GM19438 (cell line): ENCODE results near the gene SOX18.
"Not testable (repeated sequence)": the region's sequence is repeated elsewhere in the genome, so short reads cannot be mapped to it uniquely, and the experiment has no call there.

Experiments
- ATAC-seq: cut with Tn5 transposase; IDR thresholded peaks from one replicate; pipeline ENCODE4 v1.9.1; 2021; ENCODE audit warnings: low read depth; ENCODE audit not compliant: unreplicated experiment

Gene SOX18

DNA sequence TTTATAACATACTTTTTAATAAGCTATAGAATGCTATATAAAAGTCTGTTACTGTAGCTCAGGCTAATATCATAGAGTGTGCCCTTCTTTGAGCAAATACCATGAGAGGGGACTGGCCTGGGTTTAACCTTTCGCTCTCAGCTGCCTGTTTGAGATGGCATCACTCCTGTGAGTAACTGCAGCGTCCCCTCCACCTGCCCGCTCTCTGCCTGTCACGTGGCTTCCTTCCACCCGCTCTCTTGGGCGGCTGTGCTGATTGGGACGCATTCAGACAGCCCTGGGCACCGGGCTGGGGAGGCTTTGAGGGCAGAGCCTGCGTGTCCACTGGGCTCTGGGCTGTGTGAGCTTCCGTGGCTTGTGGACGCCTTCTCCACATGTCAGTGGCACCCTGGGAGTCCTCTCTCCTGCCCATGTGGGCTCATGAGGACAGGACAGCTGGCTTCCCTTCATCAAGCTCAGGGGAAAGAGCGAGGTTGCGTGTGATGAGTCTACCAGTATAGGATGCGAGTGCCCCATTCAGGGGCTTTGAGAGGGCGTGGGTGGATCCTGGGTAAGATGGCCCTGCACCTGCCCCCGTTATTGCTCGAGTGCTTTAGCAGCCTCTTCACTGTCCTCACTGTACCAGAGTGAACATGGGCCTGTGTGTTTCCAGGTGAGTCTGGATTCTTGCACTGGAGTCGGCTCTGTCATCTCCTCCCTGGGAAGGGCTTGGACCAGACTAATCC is 24.2 kb downstream of the SOX18 start:
- ATAC-seq: no peak

DNA sequence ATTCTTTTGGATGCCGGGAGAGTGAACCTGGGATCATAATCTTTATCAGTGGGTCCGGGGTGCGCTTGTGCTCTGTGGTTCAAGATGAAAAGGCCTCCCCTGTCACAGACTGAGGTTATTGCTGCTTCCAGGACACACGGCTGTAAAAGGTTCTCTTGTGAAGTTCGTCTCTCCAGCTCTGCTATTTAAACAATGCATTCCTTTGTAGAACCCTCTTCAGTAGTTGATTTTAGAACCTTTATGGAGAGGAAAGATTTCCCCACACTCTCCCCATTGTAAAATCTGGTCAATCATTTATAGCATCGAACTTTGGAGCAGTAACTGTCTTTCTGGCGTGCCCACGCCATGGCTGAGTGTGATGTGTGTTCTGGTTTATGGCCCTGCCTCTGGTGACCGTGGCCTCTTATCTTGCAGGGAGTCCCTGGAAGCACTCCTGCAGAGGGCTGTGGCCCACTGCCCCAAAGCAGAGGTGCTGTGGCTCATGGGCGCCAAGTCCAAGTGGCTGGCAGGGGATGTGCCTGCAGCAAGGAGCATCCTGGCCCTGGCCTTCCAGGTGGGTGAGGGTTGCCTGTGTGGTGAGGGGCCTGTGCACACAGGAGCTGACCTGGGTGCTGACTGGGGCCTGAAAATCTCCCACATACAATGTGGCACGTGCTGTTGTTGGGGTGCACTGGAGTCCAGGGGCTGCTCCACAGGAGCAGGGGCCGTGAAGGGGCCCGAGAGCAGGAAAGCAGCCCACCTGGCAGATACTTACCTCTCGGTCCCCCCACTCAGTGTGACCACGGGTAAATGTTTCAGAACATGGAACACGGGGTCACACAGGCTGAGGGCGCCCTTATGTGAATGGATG is 25.1 kb downstream of the SOX18 start:
- ATAC-seq: no peak

DNA sequence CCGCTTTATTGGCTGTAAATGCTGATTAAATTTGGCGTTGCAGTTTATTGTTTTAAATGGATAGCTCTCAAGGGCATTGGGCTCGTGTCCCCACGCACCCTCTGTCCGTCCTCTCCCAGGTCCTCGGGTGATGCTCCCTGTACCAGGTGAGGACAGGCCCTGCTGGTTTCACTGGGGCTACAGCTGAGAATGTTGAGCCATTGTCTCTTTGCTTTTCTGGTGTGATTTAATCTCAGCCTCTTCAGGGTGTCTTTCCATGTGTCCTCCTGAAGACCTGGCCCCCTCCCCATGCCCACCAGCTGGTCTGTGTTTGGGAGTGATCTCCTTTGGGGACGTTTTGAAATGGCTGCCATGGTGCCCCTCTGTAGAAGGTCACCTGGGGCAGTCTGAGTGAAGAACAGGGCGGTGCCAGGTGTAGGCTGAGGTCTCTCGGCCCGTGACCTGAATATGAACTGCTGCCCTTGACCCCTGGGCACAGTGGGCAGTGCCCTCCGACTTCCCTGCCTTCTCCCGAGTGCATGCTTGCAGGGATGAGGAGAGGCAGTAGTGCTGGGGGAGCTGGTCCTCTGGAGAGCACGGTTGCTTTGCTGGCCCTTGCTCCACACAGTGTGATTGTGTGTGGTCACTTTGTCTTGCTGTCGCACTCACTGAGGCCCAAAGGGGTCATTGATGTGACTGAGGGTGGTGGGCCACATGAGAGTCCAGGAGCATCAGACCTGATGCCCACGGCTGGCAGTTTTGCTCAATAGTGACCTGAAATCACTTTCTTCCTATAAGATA is 25.9 kb downstream of the SOX18 start:
- no peak for ATAC-seq

- no peak for ATAC-seq
Observed at GRCh38 chr20:64022671-64023360, 26.6 kb downstream of the SOX18 start.

DNA sequence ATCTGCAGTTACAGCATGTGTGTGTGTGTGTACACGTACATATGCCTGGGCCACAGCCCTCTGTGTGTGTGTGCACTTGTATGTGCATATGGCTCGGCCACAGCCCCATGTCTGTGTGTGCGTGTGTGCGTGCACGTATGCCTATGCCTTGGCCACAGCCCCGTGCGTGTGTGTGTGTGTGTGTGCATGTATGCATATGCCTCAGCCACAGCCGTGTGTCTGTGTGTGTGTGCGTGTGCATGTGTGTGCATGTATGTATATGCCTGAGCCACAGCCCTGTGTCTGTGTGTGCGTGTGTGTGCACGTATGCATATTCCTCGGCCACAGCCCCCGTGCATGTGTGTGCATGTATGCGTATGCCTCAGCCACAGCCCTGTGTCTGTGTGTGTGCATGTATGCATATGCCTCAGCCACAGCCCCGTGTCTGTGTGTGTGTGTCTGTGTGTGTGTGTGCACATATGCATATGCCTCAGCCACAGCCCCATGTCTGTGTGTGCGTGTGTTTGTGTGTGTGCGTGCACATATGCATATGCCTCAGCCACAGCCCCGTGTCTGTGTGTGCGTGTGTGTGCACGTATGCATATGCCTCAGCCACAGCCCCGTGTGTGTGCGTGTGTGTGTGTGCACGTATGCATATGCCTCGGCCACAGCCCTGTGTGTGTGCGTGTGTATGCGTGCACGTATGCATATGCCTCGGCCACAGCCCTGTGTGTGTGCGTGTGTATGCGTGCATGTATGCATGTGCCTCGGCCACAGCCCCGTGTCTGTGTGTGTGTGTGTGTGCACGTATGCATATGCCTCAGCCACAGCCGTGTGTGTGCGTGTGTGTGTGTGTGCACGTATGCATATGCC is 28.1 kb downstream of the SOX18 start:
- no peak for ATAC-seq

- ATAC-seq: no peak
Observed at GRCh38 chr20:64015635-64016034, 33.8 kb downstream of the SOX18 start.

DNA sequence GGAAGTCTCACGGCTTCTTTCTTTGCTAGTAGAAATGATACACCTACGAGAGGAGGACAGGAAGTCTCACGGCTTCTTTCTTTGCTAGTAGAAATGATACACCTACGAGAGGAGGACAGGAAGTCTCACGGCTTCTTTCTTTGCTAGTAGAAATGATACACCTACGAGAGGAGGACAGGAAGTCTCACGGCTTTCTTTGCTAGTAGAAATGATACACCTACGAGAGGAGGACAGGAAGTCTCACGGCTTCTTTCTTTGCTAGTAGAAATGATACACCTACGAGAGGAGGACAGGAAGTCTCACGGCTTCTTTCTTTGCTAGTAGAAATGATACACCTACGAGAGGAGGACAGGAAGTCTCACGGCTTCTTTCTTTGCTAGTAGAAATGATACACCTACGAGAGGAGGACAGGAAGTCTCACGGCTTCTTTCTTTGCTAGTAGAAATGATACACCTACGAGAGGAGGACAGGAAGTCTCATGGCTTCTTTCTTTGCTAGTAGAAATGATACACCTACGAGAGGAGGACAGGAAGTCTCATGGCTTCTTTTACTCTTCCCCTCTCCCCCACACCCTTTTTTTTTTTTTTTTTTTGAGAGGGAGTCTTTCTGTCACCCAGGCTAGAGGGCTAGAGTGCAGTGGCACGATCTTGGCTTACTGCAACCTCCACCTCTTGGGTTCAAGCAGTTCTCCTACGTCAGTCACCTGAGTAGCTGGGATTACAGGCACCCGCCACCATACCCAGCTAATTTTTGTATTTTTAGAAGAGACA is 36.9 kb downstream of the SOX18 start:
- ATAC-seq: not testable (repeated sequence)

GRCh38 chr20:64011366-64011779 is 38.1 kb downstream of the SOX18 start:
- ATAC-seq: no peak

- ATAC-seq: no peak
Observed at GRCh38 chr20:64010711-64011237, 38.7 kb downstream of the SOX18 start.

GRCh38 chr20:64009811-64010387 is 39.5 kb downstream of the SOX18 start:
- ATAC-seq: no peak

GRCh38 chr20:64006902-64007301 is 42.5 kb downstream of the SOX18 start:
- no peak for ATAC-seq

DNA sequence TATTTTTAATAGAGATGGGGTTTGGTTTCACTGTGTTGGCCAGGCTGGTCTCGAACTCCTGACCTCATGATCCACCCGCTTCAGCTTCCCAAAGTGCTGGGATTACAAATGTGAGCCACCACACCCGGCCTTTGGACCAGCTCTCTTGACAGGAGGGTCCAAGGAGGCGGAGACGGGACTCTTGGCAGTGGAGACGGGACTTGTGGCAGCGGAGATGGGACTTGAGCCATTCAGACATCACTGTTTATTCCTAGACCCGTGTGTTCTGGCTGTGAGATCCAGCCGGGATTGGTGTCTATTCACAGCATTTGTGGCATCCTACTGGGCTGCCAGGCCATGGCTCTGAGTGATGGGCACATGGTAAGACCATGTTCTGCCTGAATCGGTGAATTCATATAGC is 42.9 kb downstream of the SOX18 start:
- ATAC-seq: no peak

GRCh38 chr20:64005394-64005793 is 44.0 kb downstream of the SOX18 start:
- no peak for ATAC-seq

DNA sequence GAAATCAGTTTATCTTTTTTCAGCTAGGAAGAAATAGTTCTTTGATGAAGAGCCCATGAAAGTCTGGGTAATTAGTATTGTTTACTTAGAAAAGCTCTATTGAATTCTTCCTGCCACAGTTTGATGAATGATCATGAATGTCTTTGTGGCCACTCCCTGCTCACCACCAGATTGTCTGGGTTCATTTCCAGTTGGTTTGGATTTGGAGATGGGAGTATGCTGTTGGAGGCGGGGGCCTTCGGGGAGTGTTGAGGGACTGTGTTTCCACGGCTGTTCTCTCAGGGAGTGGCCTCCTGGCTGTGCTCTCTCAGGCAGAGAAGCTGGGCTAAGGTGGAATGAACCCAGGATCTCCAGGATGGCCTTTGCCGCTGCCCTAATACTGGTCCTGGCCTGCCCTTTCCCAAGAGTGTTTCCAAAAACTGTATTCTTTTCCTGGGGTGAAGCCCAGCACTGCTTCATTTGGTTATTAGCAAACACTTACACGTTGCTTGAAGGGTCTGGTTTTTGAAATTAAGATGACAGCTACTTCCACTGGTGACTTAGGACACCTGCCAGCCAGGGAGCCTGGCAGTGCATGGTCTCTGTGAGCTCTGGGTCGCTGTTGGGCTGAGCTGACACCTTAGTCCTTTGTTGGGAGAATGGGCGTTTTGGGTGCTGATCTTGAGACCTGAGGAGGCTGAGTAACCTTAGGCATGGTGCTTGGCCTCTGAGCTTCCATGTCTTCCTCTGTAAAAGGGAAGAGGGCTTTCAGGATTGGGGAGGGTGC is 45.3 kb downstream of the SOX18 start:
- no peak for ATAC-seq

GRCh38 chr20:64001607-64002011 is 47.8 kb downstream of the SOX18 start:
- ATAC-seq: no peak

GRCh38 chr20:64000906-64001305 is 48.5 kb downstream of the SOX18 start:
- no peak for ATAC-seq
